Stimulated activated CD8-positive, alpha-beta memory T cell treated with anti-CD3 and anti-CD28 coated beads, Interleukin-7, amount 100 ng/mL, for 4 hours (primary cell): ENCODE data around the gene UNC13B.
"Not testable (repeated sequence)": the region's sequence is repeated elsewhere in the genome, so short reads cannot be mapped to it uniquely, and the experiment has no call there.

ENCODE experiments used
- DNase-seq, 2 donors: peaks; one replicate each; pipeline ENCODE4 v3.0.0-alpha.2; 2020; ENCODE audit warnings: low read depth in 2 of 2

Gene UNC13B

GRCh38 chr9:35163413-35163812 is 1.6 kb downstream of the UNC13B start:
- no peak for DNase-seq

GRCh38 chr9:35164711-35165110 is 2.9 kb downstream of the UNC13B start:
- DNase-seq = no peak

GRCh38 chr9:35167429-35167828 is 5.6 kb downstream of the UNC13B start:
- DNase-seq = not testable (repeated sequence)

GRCh38 chr9:35168963-35169362 is 7.2 kb downstream of the UNC13B start:
- DNase-seq = no peak

GRCh38 chr9:35172878-35173277 is 11.1 kb downstream of the UNC13B start:
- no peak for DNase-seq

GRCh38 chr9:35177520-35177919 is 15.7 kb downstream of the UNC13B start:
- no peak for DNase-seq

GRCh38 chr9:35179347-35180280 is 17.8 kb downstream of the UNC13B start:
- no peak for DNase-seq

- DNase-seq = no peak
Measured at GRCh38 chr9:35180801-35181200, 19.0 kb downstream of the UNC13B start.

- not testable (repeated sequence) for DNase-seq
Measured at GRCh38 chr9:35182401-35182800, 20.6 kb downstream of the UNC13B start.

GRCh38 chr9:35182996-35183754 is 21.4 kb downstream of the UNC13B start:
- DNase-seq = not testable (repeated sequence)

- DNase-seq = not testable (repeated sequence)
Measured at GRCh38 chr9:35183755-35184480, 22.1 kb downstream of the UNC13B start.

GRCh38 chr9:35186524-35186923 is 24.7 kb downstream of the UNC13B start:
- no peak for DNase-seq

GRCh38 chr9:35190203-35190602 is 28.4 kb downstream of the UNC13B start:
- DNase-seq = no peak

- no peak for DNase-seq
Measured at GRCh38 chr9:35191105-35191504, 29.3 kb downstream of the UNC13B start.

- DNase-seq = no peak
Measured at GRCh38 chr9:35193762-35194161, 32.0 kb downstream of the UNC13B start.

GRCh38 chr9:35195683-35196082 is 33.9 kb downstream of the UNC13B start:
- DNase-seq = no peak

GRCh38 chr9:35198191-35198590 is 36.4 kb downstream of the UNC13B start:
- no peak for DNase-seq

GRCh38 chr9:35203528-35203927 is 41.7 kb downstream of the UNC13B start:
- DNase-seq = no peak

- no peak for DNase-seq
Measured at GRCh38 chr9:35205340-35205739, 43.5 kb downstream of the UNC13B start.

- no peak for DNase-seq
Measured at GRCh38 chr9:35211854-35212253, 50.0 kb downstream of the UNC13B start.

GRCh38 chr9:35220659-35221338 is 59.0 kb downstream of the UNC13B start:
- DNase-seq = no peak

- DNase-seq = no peak
Measured at GRCh38 chr9:35225677-35226076, 63.9 kb downstream of the UNC13B start.
